Measurements from ENCODE around the gene AIF1L.

Gene AIF1L

DNA sequence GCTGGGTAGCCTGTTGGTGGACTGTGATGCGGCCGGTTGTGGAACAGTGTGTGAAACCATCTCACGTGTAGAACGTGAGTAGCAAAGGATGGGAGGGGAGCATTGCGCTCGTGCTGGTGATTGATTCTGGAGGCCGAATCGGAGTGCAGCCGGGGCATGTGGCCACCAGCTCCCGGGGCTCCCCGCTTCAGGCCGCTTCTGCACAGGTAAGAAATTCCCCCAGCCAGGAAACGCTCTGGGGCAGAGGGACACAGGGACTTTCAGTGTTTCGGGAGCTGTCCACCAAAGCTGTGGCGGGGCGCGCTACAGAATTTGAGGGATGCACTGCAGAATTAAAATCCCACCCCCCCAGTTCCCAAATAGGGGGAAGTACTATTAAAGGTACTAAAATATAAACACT lies 45.5 kb upstream of the AIF1L start:
- H2BK15ac ChIP-seq (replicated peaks; ENCODE audit: low read depth), result no peak overlapping the region
- no peaks in the 10 kb centered on the region for H3K4me1 ChIP-seq (ENCODE audit: control insufficient read depth, low read depth, low read length)
- H3K23ac ChIP-seq (ENCODE audit: low read length), result no peak overlapping the region
- H2BK5ac ChIP-seq (ENCODE audit: low read length), result no peak overlapping the region
- no peak overlapping the region for H3K18ac ChIP-seq (ENCODE audit: low read length)
- H3K9ac ChIP-seq (ENCODE audit: low read length), result no peak overlapping the region
- no peak overlapping the region for H2AK5ac ChIP-seq (ENCODE audit: low read length)
- H4K5ac ChIP-seq (ENCODE audit: low read length), result no peak overlapping the region
- H3K27me3 ChIP-seq (ENCODE audit: insufficient read depth, low read length, poor library complexity), result no peaks in the 10 kb centered on the region
- no peak overlapping the region for H3K4ac ChIP-seq (ENCODE audit: low read depth, low read length)
- WGBS (ENCODE audit: extremely low coverage, insufficient coverage, low lambda C conversion rate), result no CpG with 5 or more reads among the region's 17 CpGs
- no peaks in the 10 kb centered on the region for H3K36me3 ChIP-seq (ENCODE audit: control insufficient read depth, insufficient read depth, low read length)
- H4K8ac ChIP-seq (ENCODE audit: low read depth, low read length), result no peak overlapping the region
- no peak overlapping the region for H3K4me3 ChIP-seq (ENCODE audit: low read length)
- H3K79me1 ChIP-seq (ENCODE audit: low read length), result no peaks in the 10 kb centered on the region
- no peak overlapping the region for H3K4me2 ChIP-seq (ENCODE audit: low read length)
- H3K79me2 ChIP-seq (ENCODE audit: control insufficient read depth, insufficient read depth, low read length), result no peaks in the 10 kb centered on the region
- no peak overlapping the region for H3K27ac ChIP-seq (ENCODE audit: low read depth, low read length)
- DNase-seq, result no peak
- H3K56ac ChIP-seq (ENCODE audit: low read length), result no peak overlapping the region
- no peak overlapping the region for H2BK120ac ChIP-seq (ENCODE audit: low read depth, low read length)

DNA sequence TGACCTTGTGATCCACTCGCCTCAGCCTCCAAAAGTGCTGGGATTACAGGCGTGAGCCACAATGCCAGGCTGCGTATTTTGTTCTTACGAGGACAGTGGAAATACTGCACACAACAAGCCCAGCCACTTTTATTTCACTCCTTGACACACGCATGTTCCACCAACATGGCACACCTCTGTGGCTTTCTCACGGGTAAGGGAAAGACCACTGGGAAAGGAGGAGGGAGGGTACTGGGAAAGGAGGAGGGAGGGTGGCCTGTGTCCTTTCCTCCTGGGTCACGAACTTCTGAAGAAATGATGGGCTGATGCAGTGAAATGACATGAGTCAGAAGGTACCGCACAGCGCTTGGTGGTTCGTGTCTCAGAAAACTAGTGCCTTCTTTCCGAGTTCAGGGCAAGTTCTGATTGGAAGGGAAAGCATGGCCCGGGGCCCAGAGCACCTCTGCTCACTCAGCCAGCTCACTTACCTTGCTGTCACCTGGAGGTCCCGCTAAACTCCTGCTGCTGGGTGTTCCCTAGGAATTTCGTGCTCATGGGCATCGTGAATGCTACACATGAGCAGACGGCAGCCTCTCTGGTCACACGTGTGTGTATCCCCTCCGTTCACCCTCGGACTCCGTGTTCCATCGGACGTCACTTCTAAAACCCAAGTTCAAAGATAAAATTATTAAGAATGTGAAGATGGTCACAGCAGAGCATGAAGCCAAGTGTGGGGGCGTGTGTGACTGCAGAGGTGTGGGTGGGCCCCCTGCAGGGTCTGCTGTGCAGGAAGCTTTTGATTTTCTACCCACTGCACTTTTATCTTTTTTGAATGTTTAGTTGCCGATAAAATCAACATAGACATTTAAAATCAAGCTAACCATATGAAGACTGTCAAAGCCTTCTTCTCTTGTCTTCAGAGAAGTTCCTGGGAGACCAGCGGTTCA lies 44.5 kb upstream of the AIF1L start:
- no peak overlapping the region for H2BK5ac ChIP-seq (ENCODE audit: low read length)
- no peak overlapping the region for H4K8ac ChIP-seq (ENCODE audit: low read depth, low read length)
- no peak overlapping the region for H2BK15ac ChIP-seq (replicated peaks; ENCODE audit: low read depth)
- no peaks in the 10 kb centered on the region for H3K4me1 ChIP-seq (ENCODE audit: control insufficient read depth, low read depth, low read length)
- H3K27ac ChIP-seq (ENCODE audit: low read depth, low read length), result no peak overlapping the region
- H3K79me2 ChIP-seq (ENCODE audit: control insufficient read depth, insufficient read depth, low read length), result no peaks in the 10 kb centered on the region
- no peak overlapping the region for H3K23ac ChIP-seq (ENCODE audit: low read length)
- H2AK5ac ChIP-seq (ENCODE audit: low read length), result no peak overlapping the region
- no peak overlapping the region for H2BK120ac ChIP-seq (ENCODE audit: low read depth, low read length)
- H3K56ac ChIP-seq (ENCODE audit: low read length), result no peak overlapping the region
- no peaks in the 10 kb centered on the region for H3K79me1 ChIP-seq (ENCODE audit: low read length)
- no peaks in the 10 kb centered on the region for H3K27me3 ChIP-seq (ENCODE audit: insufficient read depth, low read length, poor library complexity)
- no peak overlapping the region for H3K4me3 ChIP-seq (ENCODE audit: low read length)
- no peak overlapping the region for H3K9ac ChIP-seq (ENCODE audit: low read length)
- H3K4me2 ChIP-seq (ENCODE audit: low read length), result no peak overlapping the region
- no peak overlapping the region for H3K4ac ChIP-seq (ENCODE audit: low read depth, low read length)
- DNase-seq, result no peak
- no peak overlapping the region for H4K5ac ChIP-seq (ENCODE audit: low read length)
- H3K36me3 ChIP-seq (ENCODE audit: control insufficient read depth, insufficient read depth, low read length), result no peaks in the 10 kb centered on the region
- H3K18ac ChIP-seq (ENCODE audit: low read length), result no peak overlapping the region
- WGBS (ENCODE audit: extremely low coverage, insufficient coverage, low lambda C conversion rate), result no CpG with 5 or more reads among the region's 25 CpGs

DNA sequence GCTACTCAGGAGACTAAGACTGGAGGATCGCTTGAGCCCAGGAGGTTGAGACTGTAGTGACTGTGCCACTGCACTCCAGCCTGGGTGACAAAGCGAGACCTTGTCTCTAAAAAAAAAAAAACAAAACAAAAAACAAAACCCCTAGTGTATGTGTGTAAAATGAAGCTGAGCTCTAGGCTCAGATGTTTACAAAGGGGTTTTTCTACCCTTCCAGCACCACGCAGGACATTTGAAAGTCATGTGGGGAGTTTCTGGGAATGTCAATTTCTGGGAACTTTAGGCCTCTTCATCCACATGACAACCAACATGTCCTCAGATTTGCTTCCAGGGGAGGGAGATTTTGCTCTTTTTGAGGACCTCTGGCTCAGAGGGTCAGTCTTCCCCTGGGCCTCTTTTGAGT lies 42.4 kb upstream of the AIF1L start:
- Histone ChIP-seq H3K79me2 (ENCODE audit: control insufficient read depth, insufficient read depth, low read length) (no peaks in the 10 kb centered on the region), H2AK5ac (ENCODE audit: low read length) (no peak overlapping the region), H4K5ac (ENCODE audit: low read length) (no peak overlapping the region), H3K23ac (ENCODE audit: low read length) (no peak overlapping the region), H3K4me3 (ENCODE audit: low read length) (no peak overlapping the region), H3K36me3 (ENCODE audit: control insufficient read depth, insufficient read depth, low read length) (no peaks in the 10 kb centered on the region), H2BK15ac (replicated peaks; ENCODE audit: low read depth) (no peak overlapping the region), H3K27me3 (ENCODE audit: insufficient read depth, low read length, poor library complexity) (no peaks in the 10 kb centered on the region), H2BK120ac (ENCODE audit: low read depth, low read length) (no peak overlapping the region), H3K4me2 (ENCODE audit: low read length) (no peak overlapping the region), H3K27ac (ENCODE audit: low read depth, low read length) (no peak overlapping the region), H3K9ac (ENCODE audit: low read length) (no peak overlapping the region), H3K56ac (ENCODE audit: low read length) (no peak overlapping the region), H4K8ac (ENCODE audit: low read depth, low read length) (no peak overlapping the region), H3K4ac (ENCODE audit: low read depth, low read length) (no peak overlapping the region), H3K79me1 (ENCODE audit: low read length) (no peaks in the 10 kb centered on the region), H3K18ac (ENCODE audit: low read length) (no peak overlapping the region), H3K4me1 (ENCODE audit: control insufficient read depth, low read depth, low read length) (no peaks in the 10 kb centered on the region), H2BK5ac (ENCODE audit: low read length) (no peak overlapping the region)
- WGBS (ENCODE audit: extremely low coverage, insufficient coverage, low lambda C conversion rate), result no CpG with 5 or more reads among the region's 3 CpGs
- no peak for DNase-seq

DNA sequence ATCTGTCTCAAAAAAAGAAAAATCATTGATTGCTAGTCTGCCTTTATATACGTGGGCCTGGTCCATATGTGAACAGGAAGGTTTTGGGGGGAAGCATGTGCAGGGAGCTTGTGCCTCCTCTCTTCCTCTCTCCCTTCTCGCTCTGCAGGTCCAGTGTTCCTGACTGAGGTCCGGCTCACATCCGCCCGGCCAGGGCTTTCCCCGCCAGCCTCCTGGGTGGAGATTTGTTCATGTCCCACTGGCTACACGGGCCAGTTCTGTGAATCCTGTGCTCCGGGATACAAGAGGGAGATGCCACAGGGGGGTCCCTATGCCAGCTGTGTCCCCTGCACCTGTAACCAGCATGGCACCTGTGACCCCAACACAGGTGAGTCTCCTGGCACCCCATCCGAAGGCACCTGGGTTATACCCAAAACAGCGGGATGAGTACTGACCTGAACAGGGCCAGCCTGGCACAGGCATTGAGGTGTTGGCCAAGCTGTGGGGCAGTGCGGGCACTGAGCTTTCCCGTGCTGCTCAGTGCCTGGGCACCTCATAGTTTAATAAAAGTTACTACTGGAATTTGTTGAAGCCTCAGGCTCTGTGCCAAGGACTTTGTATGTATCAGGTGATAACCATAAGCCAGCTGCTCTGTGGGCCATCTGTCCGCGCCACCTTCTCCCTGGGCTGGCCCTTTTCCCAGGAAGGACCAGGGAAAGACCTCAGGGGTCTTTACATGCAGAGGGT lies 39.4 kb upstream of the AIF1L start:
- Histone ChIP-seq H3K56ac (ENCODE audit: low read length) (no peak overlapping the region), H3K4ac (ENCODE audit: low read depth, low read length) (no peak overlapping the region), H3K4me3 (ENCODE audit: low read length) (no peak overlapping the region), H4K8ac (ENCODE audit: low read depth, low read length) (no peak overlapping the region), H4K5ac (ENCODE audit: low read length) (no peak overlapping the region), H3K9ac (ENCODE audit: low read length) (no peak overlapping the region), H3K23ac (ENCODE audit: low read length) (no peak overlapping the region), H3K36me3 (ENCODE audit: control insufficient read depth, insufficient read depth, low read length) (peaks cover 2% of the 10 kb centered on the region), H3K79me2 (ENCODE audit: control insufficient read depth, insufficient read depth, low read length) (no peaks in the 10 kb centered on the region), H3K27ac (ENCODE audit: low read depth, low read length) (no peak overlapping the region), H3K79me1 (ENCODE audit: low read length) (no peaks in the 10 kb centered on the region), H2BK15ac (replicated peaks; ENCODE audit: low read depth) (no peak overlapping the region), H3K18ac (ENCODE audit: low read length) (no peak overlapping the region), H3K27me3 (ENCODE audit: insufficient read depth, low read length, poor library complexity) (no peaks in the 10 kb centered on the region), H2BK5ac (ENCODE audit: low read length) (no peak overlapping the region), H2BK120ac (ENCODE audit: low read depth, low read length) (no peak overlapping the region), H3K4me1 (ENCODE audit: control insufficient read depth, low read depth, low read length) (no peaks in the 10 kb centered on the region), H3K4me2 (ENCODE audit: low read length) (no peak overlapping the region), H2AK5ac (ENCODE audit: low read length) (no peak overlapping the region)
- DNase-seq, result no peak
- WGBS (ENCODE audit: extremely low coverage, insufficient coverage, low lambda C conversion rate), result no CpG with 5 or more reads among the region's 14 CpGs

DNA sequence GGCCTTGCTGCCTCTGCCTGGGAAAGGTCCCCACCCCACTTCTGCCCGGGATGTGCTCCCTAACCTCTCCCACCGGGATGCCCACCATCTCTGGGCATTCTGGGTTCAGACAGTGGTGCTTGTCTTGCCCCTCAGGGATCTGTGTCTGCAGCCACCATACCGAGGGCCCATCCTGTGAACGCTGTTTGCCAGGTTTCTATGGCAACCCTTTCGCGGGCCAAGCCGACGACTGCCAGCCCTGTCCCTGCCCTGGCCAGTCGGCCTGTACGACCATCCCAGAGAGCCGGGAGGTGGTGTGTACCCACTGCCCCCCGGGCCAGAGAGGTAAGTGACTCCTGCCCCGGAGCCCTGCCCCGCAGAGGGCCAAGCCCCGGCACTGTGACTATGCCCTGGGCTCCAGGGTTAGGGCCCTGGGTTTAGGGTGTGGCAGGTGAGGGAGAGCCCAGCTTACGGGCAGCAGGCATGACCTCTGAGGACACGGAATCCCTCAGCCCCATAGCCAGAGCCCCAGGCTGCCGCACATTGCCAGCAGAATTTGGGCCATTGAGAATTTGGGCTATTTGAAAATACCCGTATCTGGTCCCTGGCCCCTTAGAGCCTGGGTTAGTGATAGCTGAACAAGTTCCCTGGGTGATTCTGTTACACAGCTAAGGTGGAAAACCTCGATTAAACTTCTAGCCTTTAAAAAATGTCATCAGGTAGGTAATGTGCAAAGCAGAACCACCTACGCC lies 35.3 kb upstream of the AIF1L start:
- Histone ChIP-seq H4K5ac (ENCODE audit: low read length) (no peak overlapping the region), H2AK5ac (ENCODE audit: low read length) (no peak overlapping the region), H3K79me1 (ENCODE audit: low read length) (no peaks in the 10 kb centered on the region), H3K36me3 (ENCODE audit: control insufficient read depth, insufficient read depth, low read length) (peaks cover 4% of the 10 kb centered on the region), H3K56ac (ENCODE audit: low read length) (no peak overlapping the region), H3K27me3 (ENCODE audit: insufficient read depth, low read length, poor library complexity) (no peaks in the 10 kb centered on the region), H2BK15ac (replicated peaks; ENCODE audit: low read depth) (no peak overlapping the region), H3K27ac (ENCODE audit: low read depth, low read length) (no peak overlapping the region), H3K4ac (ENCODE audit: low read depth, low read length) (no peak overlapping the region), H3K23ac (ENCODE audit: low read length) (no peak overlapping the region), H2BK120ac (ENCODE audit: low read depth, low read length) (no peak overlapping the region), H3K4me1 (ENCODE audit: control insufficient read depth, low read depth, low read length) (no peaks in the 10 kb centered on the region), H3K9ac (ENCODE audit: low read length) (no peak overlapping the region), H3K4me2 (ENCODE audit: low read length) (no peak overlapping the region), H2BK5ac (ENCODE audit: low read length) (no peak overlapping the region), H3K4me3 (ENCODE audit: low read length) (no peak overlapping the region), H4K8ac (ENCODE audit: low read depth, low read length) (no peak overlapping the region), H3K79me2 (ENCODE audit: control insufficient read depth, insufficient read depth, low read length) (no peaks in the 10 kb centered on the region), H3K18ac (ENCODE audit: low read length) (no peak overlapping the region)
- WGBS (ENCODE audit: extremely low coverage, insufficient coverage, low lambda C conversion rate), result no CpG with 5 or more reads among the region's 21 CpGs
- DNase-seq, result no peak

All from mesendoderm (in vitro differentiated cells).